Epithelial cell of esophagus (primary cell): Measurements from ENCODE around the gene SCAPER.

Source experiments
- DNase-seq: peaks from one replicate; pipeline ENCODE4 v3.0.0; 2010; ENCODE audit warnings: low read depth
- H3K4me3 ChIP-seq: 2 replicates; pipeline ENCODE4 v1.5.1; 2011; ENCODE audit warnings: mild to moderate bottlenecking, low read length, control low read depth
- CTCF ChIP-seq: IDR thresholded peaks from 2 replicates; pipeline ENCODE4 v1.5.1; 2011; ENCODE audit warnings: low read depth, mild to moderate bottlenecking, low read length, control low read depth, inconsistent platforms; ENCODE audit not compliant: insufficient read depth; ENCODE audit errors: missing control alignments

Gene SCAPER

GRCh38 chr15:76426941-76427340, 478.2 kb downstream of the SCAPER start:
- DNase-seq = no peak
- no peak overlapping the region for H3K4me3 ChIP-seq
- TF ChIP-seq CTCF = no peak

GRCh38 chr15:76418352-76419140, 486.6 kb downstream of the SCAPER start:
- TF ChIP-seq CTCF = no peak
- DNase-seq = peak; percentile 74
- no peak overlapping the region for H3K4me3 ChIP-seq

- peak; percentile 76 for DNase-seq
- no peak overlapping the region for H3K4me3 ChIP-seq
- TF ChIP-seq CTCF = no peak
These were observed 503.9 kb downstream of the SCAPER start for GRCh38 chr15:76401285-76401684.

GRCh38 chr15:76398317-76399104, 506.6 kb downstream of the SCAPER start:
- DNase-seq = no peak
- no peak for TF ChIP-seq CTCF

GRCh38 chr15:76393614-76394013, 511.5 kb downstream of the SCAPER start:
- TF ChIP-seq CTCF = no peak
- no peak for DNase-seq
- no peak overlapping the region for H3K4me3 ChIP-seq

More at GRCh38 chr15:76398317-76399104, 506.6 kb downstream of the SCAPER start:
- H3K4me3 ChIP-seq = no peak overlapping the region

- DNase-seq = no peak
- TF ChIP-seq CTCF = no peak
- no peak overlapping the region for H3K4me3 ChIP-seq
These were observed 513.3 kb downstream of the SCAPER start for GRCh38 chr15:76391847-76392246.
